ENCODE measurements around the gene WFS1.

WFS1 gene

DNA sequence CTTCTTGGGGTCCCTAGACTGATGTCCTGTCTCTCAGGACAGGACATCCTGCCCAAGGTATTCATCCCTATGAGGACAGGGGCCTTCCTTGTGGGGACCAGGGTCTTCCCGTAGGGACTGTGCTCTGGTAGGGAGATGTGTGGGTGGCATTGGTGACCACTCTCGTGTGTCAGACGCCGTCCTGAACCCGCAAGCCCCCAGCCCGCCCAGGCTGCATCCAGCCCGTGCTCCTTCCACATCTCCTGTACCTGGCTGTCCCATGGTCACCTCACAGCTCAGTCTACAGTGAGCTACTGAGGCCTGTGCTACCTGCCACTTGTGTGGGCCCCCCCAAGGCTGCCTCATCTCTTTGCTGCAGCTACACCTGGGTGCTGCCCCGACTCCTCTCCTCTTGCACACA, 24.0 kb downstream of the WFS1 start:
- TF ChIP-seq, protein P1, sequence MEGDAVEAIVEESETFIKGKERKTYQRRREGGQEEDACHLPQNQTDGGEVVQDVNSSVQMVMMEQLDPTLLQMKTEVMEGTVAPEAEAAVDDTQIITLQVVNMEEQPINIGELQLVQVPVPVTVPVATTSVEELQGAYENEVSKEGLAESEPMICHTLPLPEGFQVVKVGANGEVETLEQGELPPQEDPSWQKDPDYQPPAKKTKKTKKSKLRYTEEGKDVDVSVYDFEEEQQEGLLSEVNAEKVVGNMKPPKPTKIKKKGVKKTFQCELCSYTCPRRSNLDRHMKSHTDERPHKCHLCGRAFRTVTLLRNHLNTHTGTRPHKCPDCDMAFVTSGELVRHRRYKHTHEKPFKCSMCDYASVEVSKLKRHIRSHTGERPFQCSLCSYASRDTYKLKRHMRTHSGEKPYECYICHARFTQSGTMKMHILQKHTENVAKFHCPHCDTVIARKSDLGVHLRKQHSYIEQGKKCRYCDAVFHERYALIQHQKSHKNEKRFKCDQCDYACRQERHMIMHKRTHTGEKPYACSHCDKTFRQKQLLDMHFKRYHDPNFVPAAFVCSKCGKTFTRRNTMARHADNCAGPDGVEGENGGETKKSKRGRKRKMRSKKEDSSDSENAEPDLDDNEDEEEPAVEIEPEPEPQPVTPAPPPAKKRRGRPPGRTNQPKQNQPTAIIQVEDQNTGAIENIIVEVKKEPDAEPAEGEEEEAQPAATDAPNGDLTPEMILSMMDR (IDR thresholded peaks at IDR 0.05; ENCODE audit: low read depth, low read length, missing control alignments): no peak
- Histone ChIP-seq H3K4me3 (ENCODE audit: low read depth, low read length) (no peak overlapping the region), H3K27ac (no peak overlapping the region), H3K27me3 (replicated peaks) (no peaks in the 10 kb centered on the region), H3K36me3 (replicated peaks) (peaks cover 3% of the 10 kb centered on the region)
- in situ Hi-C loops (cut with HindIII; ENCODE audit: low pct_ligation_motif_present, low sequenced_read_pairs): no loop called here
- no peak for DNase-seq

- TF ChIP-seq, protein P1 (IDR thresholded peaks at IDR 0.05; ENCODE audit: low read depth, low read length, missing control alignments): no peak
- no peak for DNase-seq
- Histone ChIP-seq H3K27ac (no peak overlapping the region), H3K36me3 (replicated peaks) (no peaks in the 10 kb centered on the region), H3K27me3 (replicated peaks) (no peaks in the 10 kb centered on the region), H3K4me3 (ENCODE audit: low read depth, low read length) (no peak overlapping the region)
- in situ Hi-C loops (cut with HindIII; ENCODE audit: low pct_ligation_motif_present, low sequenced_read_pairs): no loop called here
Measured at GRCh38 chr4:6294705-6295421, 25.2 kb downstream of the WFS1 start.

GRCh38 chr4:6295495-6295894, 25.8 kb downstream of the WFS1 start:
- TF ChIP-seq, protein P1 (IDR thresholded peaks at IDR 0.05; ENCODE audit: low read depth, low read length, missing control alignments): no peak
- Histone ChIP-seq H3K4me3 (ENCODE audit: low read depth, low read length) (no peak overlapping the region), H3K27ac (no peak overlapping the region), H3K36me3 (replicated peaks) (no peaks in the 10 kb centered on the region), H3K27me3 (replicated peaks) (no peaks in the 10 kb centered on the region)
- in situ Hi-C loops (cut with HindIII; ENCODE audit: low pct_ligation_motif_present, low sequenced_read_pairs): no loop called here
- no peak for DNase-seq

DNA sequence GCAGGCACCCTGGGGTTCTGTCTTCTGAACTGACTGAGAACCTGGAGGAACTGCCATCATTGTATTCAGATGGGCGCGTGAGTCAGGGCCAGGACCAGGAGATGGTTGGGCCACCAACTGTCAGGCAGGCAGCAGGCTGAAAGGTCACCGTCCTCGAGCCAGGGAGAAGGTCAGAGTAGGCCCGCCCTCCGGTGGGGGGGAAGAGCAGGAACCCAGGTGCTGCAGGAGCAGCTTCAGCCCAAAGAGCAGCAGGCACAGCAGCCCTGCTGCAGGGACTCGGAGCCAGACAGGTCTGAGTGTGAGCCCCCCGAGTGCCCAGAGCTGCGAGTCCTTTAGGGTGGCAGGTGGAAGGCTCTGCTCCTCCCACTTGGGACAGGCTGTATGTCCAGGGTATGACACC, 26.4 kb downstream of the WFS1 start:
- Histone ChIP-seq H3K36me3 (replicated peaks) (no peaks in the 10 kb centered on the region), H3K4me3 (ENCODE audit: low read depth, low read length) (no peak overlapping the region), H3K27me3 (replicated peaks) (no peaks in the 10 kb centered on the region), H3K27ac (no peak overlapping the region)
- DNase-seq: no peak
- in situ Hi-C loops (cut with HindIII; ENCODE audit: low pct_ligation_motif_present, low sequenced_read_pairs): no loop called here
- TF ChIP-seq, protein P1 (IDR thresholded peaks at IDR 0.05; ENCODE audit: low read depth, low read length, missing control alignments): no peak

GRCh38 chr4:6297266-6297815, 27.7 kb downstream of the WFS1 start:
- Histone ChIP-seq H3K27ac (no peak overlapping the region), H3K4me3 (ENCODE audit: low read depth, low read length) (no peak overlapping the region), H3K36me3 (replicated peaks) (peaks cover 10% of the 10 kb centered on the region), H3K27me3 (replicated peaks) (no peaks in the 10 kb centered on the region)
- in situ Hi-C loops (cut with HindIII; ENCODE audit: low pct_ligation_motif_present, low sequenced_read_pairs): no loop called here
- TF ChIP-seq, protein P1 (IDR thresholded peaks at IDR 0.05; ENCODE audit: low read depth, low read length, missing control alignments): no peak
- no peak for DNase-seq

DNA sequence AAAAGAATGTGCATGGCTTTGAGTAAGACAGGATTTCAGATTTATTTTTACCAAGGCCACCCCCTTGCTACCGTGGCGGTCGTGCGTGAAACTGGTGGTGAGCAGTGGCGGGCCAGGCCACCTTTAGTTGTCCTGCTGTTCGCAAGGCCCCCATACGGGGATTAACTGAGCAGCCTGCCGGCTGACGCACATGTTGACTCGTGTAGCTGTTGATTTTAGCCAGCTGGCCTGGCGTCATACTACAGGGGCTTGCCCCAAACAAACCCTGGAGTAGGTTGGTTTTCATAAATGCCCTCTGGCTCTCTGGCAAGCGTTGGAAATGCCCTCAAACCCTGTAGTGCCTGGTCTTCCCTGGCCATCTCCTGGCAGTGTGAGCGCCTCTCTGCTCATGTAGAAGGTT, 28.4 kb downstream of the WFS1 start:
- H3K27ac ChIP-seq: no peak overlapping the region
- DNase-seq: no peak
- in situ Hi-C loops (cut with HindIII; ENCODE audit: low pct_ligation_motif_present, low sequenced_read_pairs): no loop called here
- TF ChIP-seq, protein P1 (IDR thresholded peaks at IDR 0.05; ENCODE audit: low read depth, low read length, missing control alignments): no peak
- peaks cover 12% of the 10 kb centered on the region for H3K36me3 ChIP-seq (replicated peaks)
- H3K27me3 ChIP-seq (replicated peaks): no peaks in the 10 kb centered on the region
- no peak overlapping the region for H3K4me3 ChIP-seq (ENCODE audit: low read depth, low read length)

Data from brain microvascular endothelial cell (primary cell).